ENCODE data around the gene SNX5. TPM values are rescaled to one million over a fixed set of nuclear protein-coding genes. Genes with fewer than 3 reads are reported as not detected.

Gene SNX5
- total and polyA plus RNA-seq, 10 of the 15 experiments (the other 5 are each of a cell fraction or from before 2014, with no cell fraction given) = 92.9 to 316 (median 245) TPM

GRCh38 chr20:17992224-17992637, 23.6 kb upstream of the SNX5 start (continued):
- TF ChIP-seq, protein P1, sequence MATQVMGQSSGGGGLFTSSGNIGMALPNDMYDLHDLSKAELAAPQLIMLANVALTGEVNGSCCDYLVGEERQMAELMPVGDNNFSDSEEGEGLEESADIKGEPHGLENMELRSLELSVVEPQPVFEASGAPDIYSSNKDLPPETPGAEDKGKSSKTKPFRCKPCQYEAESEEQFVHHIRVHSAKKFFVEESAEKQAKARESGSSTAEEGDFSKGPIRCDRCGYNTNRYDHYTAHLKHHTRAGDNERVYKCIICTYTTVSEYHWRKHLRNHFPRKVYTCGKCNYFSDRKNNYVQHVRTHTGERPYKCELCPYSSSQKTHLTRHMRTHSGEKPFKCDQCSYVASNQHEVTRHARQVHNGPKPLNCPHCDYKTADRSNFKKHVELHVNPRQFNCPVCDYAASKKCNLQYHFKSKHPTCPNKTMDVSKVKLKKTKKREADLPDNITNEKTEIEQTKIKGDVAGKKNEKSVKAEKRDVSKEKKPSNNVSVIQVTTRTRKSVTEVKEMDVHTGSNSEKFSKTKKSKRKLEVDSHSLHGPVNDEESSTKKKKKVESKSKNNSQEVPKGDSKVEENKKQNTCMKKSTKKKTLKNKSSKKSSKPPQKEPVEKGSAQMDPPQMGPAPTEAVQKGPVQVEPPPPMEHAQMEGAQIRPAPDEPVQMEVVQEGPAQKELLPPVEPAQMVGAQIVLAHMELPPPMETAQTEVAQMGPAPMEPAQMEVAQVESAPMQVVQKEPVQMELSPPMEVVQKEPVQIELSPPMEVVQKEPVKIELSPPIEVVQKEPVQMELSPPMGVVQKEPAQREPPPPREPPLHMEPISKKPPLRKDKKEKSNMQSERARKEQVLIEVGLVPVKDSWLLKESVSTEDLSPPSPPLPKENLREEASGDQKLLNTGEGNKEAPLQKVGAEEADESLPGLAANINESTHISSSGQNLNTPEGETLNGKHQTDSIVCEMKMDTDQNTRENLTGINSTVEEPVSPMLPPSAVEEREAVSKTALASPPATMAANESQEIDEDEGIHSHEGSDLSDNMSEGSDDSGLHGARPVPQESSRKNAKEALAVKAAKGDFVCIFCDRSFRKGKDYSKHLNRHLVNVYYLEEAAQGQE (IDR thresholded peaks at IDR 0.05; ENCODE audit: low read depth, low read length) = no peak
- peak; percentile 90 for TF ChIP-seq NR2F1 (conservative IDR thresholded peaks at IDR 0.05)
- TF ChIP-seq NFXL1 (IDR thresholded peaks at IDR 0.05; ENCODE audit: borderline replicate concordance) = no peak
- no peak for TF ChIP-seq BRCA1 (IDR thresholded peaks at IDR 0.05; ENCODE audit: low read depth, low read length)
- TF ChIP-seq ZNF384 (IDR thresholded peaks at IDR 0.05; ENCODE audit: borderline replicate concordance, low read depth, low read length) = no peak
- TF ChIP-seq ETV6 (conservative IDR thresholded peaks at IDR 0.05 in 1 of 2, IDR thresholded peaks at IDR 0.05 in 1 of 2; ENCODE audit: borderline replicate concordance in 1 of 2, low read depth in 1 of 2) = no peak; a peak in 1 of 4 replicates
- TF ChIP-seq MTA3 (IDR thresholded peaks at IDR 0.05; ENCODE audit: borderline replicate concordance, low read length) = no peak
- TF ChIP-seq EP300 (IDR thresholded peaks at IDR 0.05; ENCODE audit: borderline replicate concordance in 1 of 2, control insufficient read depth in 1 of 2, low read depth in 2 of 2, low read length in 2 of 2) = peak; percentile 16 to 53; a peak in 1 of 4 replicates
- TF ChIP-seq DPF2 (IDR thresholded peaks at IDR 0.05) = peak; percentile 60; the same call in 1 of the 2 replicates
- TF ChIP-seq EGR1 (IDR thresholded peaks at IDR 0.05; ENCODE audit: borderline replicate concordance in 1 of 2, low read depth in 2 of 2, low read length in 2 of 2) = no peak
- TF ChIP-seq, protein P2, sequence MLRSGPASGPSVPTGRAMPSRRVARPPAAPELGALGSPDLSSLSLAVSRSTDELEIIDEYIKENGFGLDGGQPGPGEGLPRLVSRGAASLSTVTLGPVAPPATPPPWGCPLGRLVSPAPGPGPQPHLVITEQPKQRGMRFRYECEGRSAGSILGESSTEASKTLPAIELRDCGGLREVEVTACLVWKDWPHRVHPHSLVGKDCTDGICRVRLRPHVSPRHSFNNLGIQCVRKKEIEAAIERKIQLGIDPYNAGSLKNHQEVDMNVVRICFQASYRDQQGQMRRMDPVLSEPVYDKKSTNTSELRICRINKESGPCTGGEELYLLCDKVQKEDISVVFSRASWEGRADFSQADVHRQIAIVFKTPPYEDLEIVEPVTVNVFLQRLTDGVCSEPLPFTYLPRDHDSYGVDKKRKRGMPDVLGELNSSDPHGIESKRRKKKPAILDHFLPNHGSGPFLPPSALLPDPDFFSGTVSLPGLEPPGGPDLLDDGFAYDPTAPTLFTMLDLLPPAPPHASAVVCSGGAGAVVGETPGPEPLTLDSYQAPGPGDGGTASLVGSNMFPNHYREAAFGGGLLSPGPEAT (IDR thresholded peaks at IDR 0.05; ENCODE audit: low read depth) = 0 out of 2 replicates have a peak, but pooled peaks have one; percentile 17
- no peak for TF ChIP-seq NR2C1 (IDR thresholded peaks at IDR 0.05)
- no peak for TF ChIP-seq RCOR1 (conservative IDR thresholded peaks at IDR 0.05; ENCODE audit: low read depth, low read length)
- TF ChIP-seq KDM1A (IDR thresholded peaks at IDR 0.05; ENCODE audit: borderline replicate concordance) = no peak
- TF ChIP-seq RB1 (IDR thresholded peaks at IDR 0.05; ENCODE audit: borderline replicate concordance) = no peak
- no peak for TF ChIP-seq RAD51 (IDR thresholded peaks at IDR 0.05)
- no peak for TF ChIP-seq YBX1 (IDR thresholded peaks at IDR 0.05)
- no peak for TF ChIP-seq PML (IDR thresholded peaks at IDR 0.05; ENCODE audit: low read length)
- TF ChIP-seq, protein P3, sequence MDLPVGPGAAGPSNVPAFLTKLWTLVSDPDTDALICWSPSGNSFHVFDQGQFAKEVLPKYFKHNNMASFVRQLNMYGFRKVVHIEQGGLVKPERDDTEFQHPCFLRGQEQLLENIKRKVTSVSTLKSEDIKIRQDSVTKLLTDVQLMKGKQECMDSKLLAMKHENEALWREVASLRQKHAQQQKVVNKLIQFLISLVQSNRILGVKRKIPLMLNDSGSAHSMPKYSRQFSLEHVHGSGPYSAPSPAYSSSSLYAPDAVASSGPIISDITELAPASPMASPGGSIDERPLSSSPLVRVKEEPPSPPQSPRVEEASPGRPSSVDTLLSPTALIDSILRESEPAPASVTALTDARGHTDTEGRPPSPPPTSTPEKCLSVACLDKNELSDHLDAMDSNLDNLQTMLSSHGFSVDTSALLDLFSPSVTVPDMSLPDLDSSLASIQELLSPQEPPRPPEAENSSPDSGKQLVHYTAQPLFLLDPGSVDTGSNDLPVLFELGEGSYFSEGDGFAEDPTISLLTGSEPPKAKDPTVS (IDR thresholded peaks at IDR 0.05; ENCODE audit: low read depth, low read length) = no peak
- no peak for TF ChIP-seq HCFC1 (IDR thresholded peaks at IDR 0.05; ENCODE audit: low read length)
- TF ChIP-seq SMAD5 (IDR thresholded peaks at IDR 0.05; ENCODE audit: low read depth) = no peak
- no peak for TF ChIP-seq ZNF24 (IDR thresholded peaks at IDR 0.05)
- no peak for TF ChIP-seq TCF3 (IDR thresholded peaks at IDR 0.05; ENCODE audit: borderline replicate concordance, insufficient read depth, low read depth, low read length)
- TF ChIP-seq BHLHE40 (IDR thresholded peaks at IDR 0.05; ENCODE audit: borderline replicate concordance in 1 of 2, low read depth in 2 of 2, low read length in 1 of 2) = peak in 1 of 2 experiments; percentile 27; a peak in 1 of 4 replicates
- TF ChIP-seq TARDBP (IDR thresholded peaks at IDR 0.05; ENCODE audit: borderline replicate concordance) = no peak
- TF ChIP-seq TCF7 (IDR thresholded peaks at IDR 0.05; ENCODE audit: borderline replicate concordance) = no peak
- no peak for TF ChIP-seq RBBP5 (conservative IDR thresholded peaks at IDR 0.05)
